ENCODE measurements around the gene ANLN.

GRCh38 chr7:36369171-36369570, 20.5 kb upstream of the ANLN start:
- no peak for TF ChIP-seq CTCF (IDR thresholded peaks at IDR 0.05; ENCODE audit: poor library complexity, severe bottlenecking)
- no peak for TF ChIP-seq POLR2AphosphoS5 (IDR thresholded peaks at IDR 0.05)
- TF ChIP-seq EP300 (conservative IDR thresholded peaks at IDR 0.05; ENCODE audit: poor library complexity, severe bottlenecking) = no peak
- TF ChIP-seq RAD21 (conservative IDR thresholded peaks at IDR 0.05) = no peak

All from neural cell (in vitro differentiated cells).